PC-9 (cell line): ENCODE data around the gene SUGCT.

ENCODE experiments used
- EZH2 ChIP-seq: fragments of 200-600 bp; sonication (generic); IDR thresholded peaks from 2 replicates; pipeline ENCODE4 v1.8.0; 2017; ENCODE audit warnings: antibody characterized with exemption, low read depth
- TF ChIP-seq, protein P1 (sequence below): fragments of 200-600 bp; sonication (generic); conservative IDR thresholded peaks from 2 replicates; pipeline ENCODE4 v1.6.1; 2017; ENCODE audit warnings: mixed run types, antibody characterized with exemption, mild to moderate bottlenecking, moderate library complexity

DNA sequence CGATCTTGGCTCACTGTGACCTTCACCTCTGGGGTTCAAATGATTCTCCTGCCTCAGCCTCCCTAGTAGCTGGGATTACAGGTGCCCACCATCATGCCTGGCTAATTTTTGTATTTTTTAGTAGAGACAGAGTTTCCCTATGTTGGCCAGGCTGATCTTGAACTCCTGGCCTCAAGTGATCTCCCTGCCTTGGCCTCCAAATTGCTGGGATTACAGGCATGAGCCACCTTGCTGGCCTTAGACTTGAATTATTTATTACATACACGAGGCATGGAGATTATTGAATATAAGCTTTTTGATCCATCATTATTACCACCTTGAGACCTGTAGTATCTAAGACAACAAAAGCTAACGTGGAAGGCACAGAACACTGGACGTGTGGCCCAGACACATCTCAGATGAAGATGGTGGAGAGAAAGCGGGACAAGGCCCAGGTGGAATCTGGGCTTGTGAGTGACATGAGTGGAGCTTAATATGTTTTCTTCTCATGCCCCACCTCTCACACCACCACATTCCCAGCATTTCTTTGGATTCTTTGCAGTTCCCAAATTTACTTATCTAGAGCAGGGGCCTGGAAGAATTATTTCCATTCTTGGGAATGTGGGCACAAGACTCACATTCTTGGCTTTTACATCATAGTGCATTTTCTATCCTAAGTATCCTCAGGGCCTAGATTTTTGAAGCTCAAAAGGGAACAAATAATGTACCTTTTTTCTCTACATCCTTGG, 76.6 kb downstream of the SUGCT start:
- TF ChIP-seq, protein P1, sequence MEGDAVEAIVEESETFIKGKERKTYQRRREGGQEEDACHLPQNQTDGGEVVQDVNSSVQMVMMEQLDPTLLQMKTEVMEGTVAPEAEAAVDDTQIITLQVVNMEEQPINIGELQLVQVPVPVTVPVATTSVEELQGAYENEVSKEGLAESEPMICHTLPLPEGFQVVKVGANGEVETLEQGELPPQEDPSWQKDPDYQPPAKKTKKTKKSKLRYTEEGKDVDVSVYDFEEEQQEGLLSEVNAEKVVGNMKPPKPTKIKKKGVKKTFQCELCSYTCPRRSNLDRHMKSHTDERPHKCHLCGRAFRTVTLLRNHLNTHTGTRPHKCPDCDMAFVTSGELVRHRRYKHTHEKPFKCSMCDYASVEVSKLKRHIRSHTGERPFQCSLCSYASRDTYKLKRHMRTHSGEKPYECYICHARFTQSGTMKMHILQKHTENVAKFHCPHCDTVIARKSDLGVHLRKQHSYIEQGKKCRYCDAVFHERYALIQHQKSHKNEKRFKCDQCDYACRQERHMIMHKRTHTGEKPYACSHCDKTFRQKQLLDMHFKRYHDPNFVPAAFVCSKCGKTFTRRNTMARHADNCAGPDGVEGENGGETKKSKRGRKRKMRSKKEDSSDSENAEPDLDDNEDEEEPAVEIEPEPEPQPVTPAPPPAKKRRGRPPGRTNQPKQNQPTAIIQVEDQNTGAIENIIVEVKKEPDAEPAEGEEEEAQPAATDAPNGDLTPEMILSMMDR = no peak
- no peak for TF ChIP-seq EZH2
